Measurements from ENCODE around the gene PEX3. TPM values are rescaled to one million over a fixed set of nuclear protein-coding genes. Genes with fewer than 3 reads are reported as not detected.

The PEX3 gene, protein sequence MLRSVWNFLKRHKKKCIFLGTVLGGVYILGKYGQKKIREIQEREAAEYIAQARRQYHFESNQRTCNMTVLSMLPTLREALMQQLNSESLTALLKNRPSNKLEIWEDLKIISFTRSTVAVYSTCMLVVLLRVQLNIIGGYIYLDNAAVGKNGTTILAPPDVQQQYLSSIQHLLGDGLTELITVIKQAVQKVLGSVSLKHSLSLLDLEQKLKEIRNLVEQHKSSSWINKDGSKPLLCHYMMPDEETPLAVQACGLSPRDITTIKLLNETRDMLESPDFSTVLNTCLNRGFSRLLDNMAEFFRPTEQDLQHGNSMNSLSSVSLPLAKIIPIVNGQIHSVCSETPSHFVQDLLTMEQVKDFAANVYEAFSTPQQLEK
- 10 to 100 TPM; 29.3 to 31.3 TPM for total RNA-seq

DNA sequence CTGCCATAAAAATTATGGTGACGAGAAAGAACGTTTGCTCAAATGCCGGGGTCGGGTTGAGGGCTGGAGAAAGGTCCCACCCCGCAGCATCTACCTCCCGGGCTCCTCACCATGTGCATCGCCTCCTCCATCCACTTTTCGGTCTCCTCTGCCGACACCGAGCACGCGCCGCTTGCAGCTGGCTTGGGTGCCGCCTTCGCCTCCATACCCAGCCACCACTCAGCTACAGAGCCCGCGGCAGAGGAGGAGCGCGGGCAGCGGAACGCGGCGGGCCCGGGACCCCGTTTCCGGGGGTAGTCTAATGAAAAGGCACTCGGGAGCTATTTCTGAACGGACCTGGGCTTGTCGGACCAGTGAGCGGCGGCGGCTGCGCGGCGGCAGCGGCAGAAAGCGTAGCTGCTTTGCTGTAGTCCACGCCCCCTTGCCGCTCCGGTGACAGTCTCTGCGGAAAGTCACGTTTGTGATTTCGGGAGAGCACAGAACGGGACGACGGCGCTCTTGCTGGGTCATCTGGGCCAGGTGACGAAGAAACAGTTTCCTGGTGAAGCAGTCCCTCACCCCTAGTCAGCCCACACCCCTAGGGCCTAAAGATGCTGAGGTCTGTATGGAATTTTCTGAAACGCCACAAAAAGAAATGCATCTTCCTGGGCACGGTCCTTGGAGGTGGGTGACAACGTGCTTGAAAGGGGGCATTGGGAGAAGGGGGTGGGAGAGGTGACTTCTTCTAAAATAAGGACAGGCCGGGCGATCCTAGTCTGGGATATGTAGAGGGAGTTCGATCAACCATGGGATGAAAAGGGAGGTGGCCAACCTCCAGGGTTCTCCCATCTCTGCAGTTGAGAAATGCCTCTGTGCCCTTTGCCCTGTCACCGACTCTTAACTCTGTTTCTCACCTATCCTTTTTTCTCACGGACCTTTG lies at the start of gene PEX3, which contains the start of gene ADAT2:
Gene PEX3 (plus strand): TSS at position 353 of the 919 bp plus-strand sequence. CDS start 238 bp downstream, at position 591.
Gene ADAT2 (minus strand): TSS at position 243 of the 919 bp plus-strand sequence. CDS start 37 bp downstream, at position 206.
- peaks cover 42% of the 10 kb centered on the region for H3K4me1 Mint-ChIP-seq

DNA sequence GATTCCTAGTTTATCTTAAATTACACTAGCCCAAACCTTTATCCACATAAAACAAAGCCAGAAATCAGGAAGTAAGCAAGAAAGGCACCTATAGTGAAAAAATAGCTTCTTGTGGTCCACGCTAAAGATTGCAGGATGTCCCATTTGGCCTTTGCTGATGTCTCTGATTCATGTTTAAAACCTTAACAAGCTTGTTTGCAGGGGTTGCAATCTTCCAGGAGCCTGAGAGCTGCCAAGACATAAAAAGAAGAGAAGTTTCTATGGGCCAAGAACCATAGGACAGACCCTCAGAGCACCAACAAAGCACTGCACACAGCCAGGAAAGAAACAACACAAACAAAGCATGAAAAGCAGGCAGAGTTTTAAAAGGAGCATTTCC lies 49.5 kb upstream of the PEX3 start:
- peaks cover 13% of the 10 kb centered on the region for H3K4me1 Mint-ChIP-seq
- H3K27me3 Mint-ChIP-seq = peaks cover 6% of the 10 kb centered on the region
- H3K27ac Mint-ChIP-seq = peak overlapping the region; percentile 10
- H3K4me3 Mint-ChIP-seq = no peak overlapping the region
- H3K36me3 Mint-ChIP-seq = no peaks in the 10 kb centered on the region
- no peak for DNase-seq
- H3K9me3 Mint-ChIP-seq = no peaks in the 10 kb centered on the region

More for the DNA sequence above, at the start of gene PEX3, which contains the start of gene ADAT2:
- Mint-ChIP-seq H3K27ac (peak within 1 kb of the TSS; percentile 99), H3K9me3 (peaks cover 1% of the 10 kb centered on the region), H3K4me3 (peak within 1 kb of the TSS; percentile 98), H3K36me3 (peaks cover 29% of the 10 kb centered on the region), H3K27me3 (no peaks in the 10 kb centered on the region)
- DNase-seq = peak; percentile 94

DNA sequence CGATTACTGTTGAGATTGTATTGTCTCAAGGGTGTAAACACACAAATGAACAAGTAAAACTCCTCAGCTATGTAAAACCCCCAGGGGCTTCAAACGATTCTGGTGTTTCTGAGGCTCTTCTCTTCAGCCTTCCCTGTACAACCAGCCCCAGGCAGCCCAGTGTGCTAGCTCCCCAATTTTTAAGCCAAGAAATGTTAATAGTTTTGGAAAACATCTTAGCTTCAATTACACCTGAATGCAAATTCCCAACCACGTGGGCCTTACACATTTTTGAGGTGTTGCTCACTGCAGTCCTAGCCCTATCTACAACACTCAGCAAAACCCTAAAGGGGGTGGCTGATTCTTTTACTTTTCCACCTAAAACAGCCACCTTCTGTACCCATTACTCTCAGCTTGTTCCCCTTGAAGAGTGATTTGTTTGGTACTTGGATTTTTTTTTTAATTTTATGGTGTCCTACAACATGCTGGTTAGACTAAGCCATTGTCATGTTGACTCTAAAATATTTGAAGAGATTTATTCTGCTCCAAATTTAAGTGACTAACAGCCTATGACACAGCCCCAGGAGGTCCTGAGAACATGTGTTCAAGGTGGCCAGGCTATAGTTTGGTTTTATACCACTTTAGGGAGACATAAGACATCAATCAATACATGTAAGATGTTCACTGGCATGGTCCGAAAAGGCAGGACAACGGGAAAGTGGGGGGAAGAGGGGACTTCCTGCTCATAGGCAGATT lies 48.8 kb upstream of the PEX3 start:
- Mint-ChIP-seq H3K4me1 (peaks cover 13% of the 10 kb centered on the region), H3K27me3 (peaks cover 10% of the 10 kb centered on the region), H3K36me3 (no peaks in the 10 kb centered on the region), H3K9me3 (no peaks in the 10 kb centered on the region), H3K27ac (no peak overlapping the region), H3K4me3 (no peak overlapping the region)
- no peak for DNase-seq

DNA sequence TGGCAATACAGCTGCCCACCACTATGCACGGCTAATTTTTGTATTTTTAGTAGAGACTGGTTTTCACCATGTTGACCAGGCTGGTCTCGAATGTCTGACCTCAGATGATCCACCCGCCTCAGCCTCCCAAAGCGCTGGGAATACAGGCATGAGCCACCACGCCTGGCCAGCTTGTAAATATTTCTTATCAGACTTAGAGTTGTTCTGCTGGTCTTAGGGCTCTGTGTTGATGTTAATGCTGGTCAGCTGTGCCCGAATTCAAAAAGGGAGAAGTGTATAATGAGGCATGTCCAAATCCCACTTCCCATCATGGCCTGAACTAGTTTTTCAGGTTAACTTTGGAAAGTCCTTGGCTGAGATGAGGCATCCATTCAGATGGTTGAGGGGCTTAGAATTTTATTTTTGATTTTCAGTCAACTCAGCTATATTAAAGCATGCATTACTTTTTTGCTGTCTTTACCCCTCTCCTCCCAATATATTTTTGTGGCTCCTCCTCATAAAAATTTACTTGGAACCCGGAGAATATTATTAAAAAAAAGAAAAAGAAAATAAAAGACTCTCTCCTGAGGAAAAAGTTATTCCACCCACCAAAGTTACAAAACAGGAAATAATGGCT lies 47.8 kb upstream of the PEX3 start:
- H3K9me3 Mint-ChIP-seq = no peaks in the 10 kb centered on the region
- peaks cover 10% of the 10 kb centered on the region for H3K27me3 Mint-ChIP-seq
- H3K27ac Mint-ChIP-seq = no peak overlapping the region
- DNase-seq = no peak
- H3K4me3 Mint-ChIP-seq = no peak overlapping the region
- no peaks in the 10 kb centered on the region for H3K36me3 Mint-ChIP-seq
- H3K4me1 Mint-ChIP-seq = peaks cover 13% of the 10 kb centered on the region

DNA sequence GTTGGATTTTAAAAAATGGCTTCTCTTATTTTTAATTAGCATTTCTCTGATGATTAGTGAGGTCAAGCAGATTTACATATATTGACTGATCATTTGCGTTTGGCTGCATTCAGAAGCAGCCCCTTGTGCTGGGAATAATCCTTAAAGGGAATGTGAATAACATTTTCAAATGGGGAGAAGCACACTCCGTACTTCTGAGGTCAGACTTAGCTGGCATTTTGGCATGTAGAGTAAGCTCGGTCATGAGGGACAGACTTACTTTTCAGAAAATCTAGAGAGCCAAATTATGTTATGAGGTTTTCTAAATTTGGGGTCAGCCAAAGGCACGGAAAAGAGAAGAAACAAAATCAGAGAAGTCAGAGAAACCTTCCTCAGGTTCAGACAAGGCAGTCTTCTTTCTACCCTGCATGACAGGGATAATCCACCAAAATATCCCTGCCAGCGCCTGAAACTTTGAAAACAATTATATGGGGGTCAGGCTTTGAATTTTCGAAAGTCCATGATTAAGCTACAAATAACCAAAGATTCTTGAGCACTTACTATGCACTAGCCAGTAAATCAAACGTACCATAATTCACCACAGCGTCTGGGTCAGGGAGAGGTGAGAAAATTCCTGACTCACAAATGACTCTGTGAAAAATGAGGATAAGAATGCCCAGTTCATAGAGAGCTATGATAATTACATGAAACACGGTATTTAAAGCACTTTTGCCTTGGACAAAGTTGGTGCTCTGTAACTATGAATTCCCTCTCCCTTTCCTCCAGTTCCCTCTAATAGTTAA lies 45.0 kb upstream of the PEX3 start:
- peaks cover 16% of the 10 kb centered on the region for H3K27me3 Mint-ChIP-seq
- H3K4me3 Mint-ChIP-seq = no peak overlapping the region
- no peaks in the 10 kb centered on the region for H3K9me3 Mint-ChIP-seq
- no peak for DNase-seq
- peaks cover 7% of the 10 kb centered on the region for H3K4me1 Mint-ChIP-seq
- no peak overlapping the region for H3K27ac Mint-ChIP-seq
- no peaks in the 10 kb centered on the region for H3K36me3 Mint-ChIP-seq

DNA sequence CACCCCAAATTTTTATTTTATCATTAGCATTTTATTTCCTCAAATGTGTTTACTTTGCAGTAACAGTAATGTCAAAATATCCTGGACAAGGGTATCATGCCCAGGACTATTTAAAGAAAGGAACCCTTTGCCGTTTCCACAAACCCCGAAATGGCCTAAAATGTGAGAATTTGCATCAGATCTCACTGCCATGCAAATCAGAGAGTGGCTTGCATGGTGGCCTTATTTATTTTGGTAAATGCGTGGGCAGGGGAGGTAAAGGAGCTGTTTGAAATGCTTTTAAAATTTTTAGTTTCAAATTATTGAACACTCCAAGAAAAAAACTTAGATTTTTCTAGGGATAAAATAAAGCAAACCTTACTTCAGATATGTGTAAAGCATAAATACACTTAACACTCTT lies 43.9 kb upstream of the PEX3 start:
- Mint-ChIP-seq H3K27me3 (peaks cover 16% of the 10 kb centered on the region), H3K36me3 (no peaks in the 10 kb centered on the region), H3K27ac (no peak overlapping the region)

DNA sequence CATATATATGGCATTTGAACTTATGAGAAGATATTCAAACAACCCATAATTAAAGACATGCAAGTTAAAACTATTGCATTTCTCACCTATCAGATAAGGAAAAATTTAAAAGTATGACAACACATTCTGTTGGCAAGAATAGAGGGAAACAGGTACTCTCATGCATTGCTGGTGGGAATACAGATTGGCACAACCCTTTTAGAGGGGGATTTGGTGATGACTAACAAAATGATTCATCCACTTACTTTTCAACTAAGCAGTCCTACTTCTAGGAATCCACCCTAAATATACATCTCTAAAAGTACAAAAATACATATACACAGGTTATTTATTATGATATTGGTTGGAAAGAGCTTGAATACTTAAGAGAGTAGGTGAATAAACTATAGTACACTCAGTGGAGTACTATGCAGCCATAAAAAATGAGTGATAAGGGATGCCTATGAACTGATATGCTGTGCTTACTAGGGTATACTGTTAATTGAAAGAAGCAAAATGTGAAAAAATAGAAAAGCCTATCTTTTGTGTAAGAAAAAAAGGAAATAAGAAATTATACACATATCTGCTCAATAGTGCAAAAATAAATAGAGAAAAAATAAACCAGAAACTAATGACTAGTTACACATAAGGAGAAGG lies 42.3 kb upstream of the PEX3 start:
- Mint-ChIP-seq H3K36me3 (no peaks in the 10 kb centered on the region), H3K9me3 (no peaks in the 10 kb centered on the region), H3K27me3 (peaks cover 16% of the 10 kb centered on the region), H3K27ac (no peak overlapping the region), H3K4me1 (peaks cover 1% of the 10 kb centered on the region), H3K4me3 (no peak overlapping the region)
- no peak for DNase-seq

More for the DNA sequence above, 43.9 kb upstream of the PEX3 start:
- Mint-ChIP-seq H3K4me3 (no peak overlapping the region), H3K4me1 (no peaks in the 10 kb centered on the region), H3K9me3 (no peaks in the 10 kb centered on the region)
- no peak for DNase-seq

DNA sequence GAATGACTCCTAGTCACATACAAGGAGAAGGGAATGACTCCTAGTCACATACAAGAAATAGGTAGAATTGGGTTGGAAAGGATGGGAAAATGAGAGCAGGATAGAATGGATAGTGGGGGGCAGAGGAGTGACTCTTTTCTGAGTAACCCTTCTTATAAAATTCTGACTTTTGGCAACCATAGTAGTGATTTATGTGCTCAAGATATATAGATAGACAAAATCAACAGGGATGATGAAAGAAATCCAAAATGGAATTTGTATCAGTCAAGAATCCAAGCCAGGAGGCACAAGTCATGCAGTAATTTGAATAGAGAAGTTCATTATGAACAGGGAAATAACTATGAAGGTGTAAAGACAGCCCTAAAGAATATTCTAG lies 41.8 kb upstream of the PEX3 start:
- Mint-ChIP-seq H3K9me3 (no peaks in the 10 kb centered on the region), H3K36me3 (no peaks in the 10 kb centered on the region), H3K27me3 (peaks cover 16% of the 10 kb centered on the region), H3K4me1 (peaks cover 3% of the 10 kb centered on the region), H3K27ac (no peak overlapping the region), H3K4me3 (no peak overlapping the region)
- no peak for DNase-seq

DNA sequence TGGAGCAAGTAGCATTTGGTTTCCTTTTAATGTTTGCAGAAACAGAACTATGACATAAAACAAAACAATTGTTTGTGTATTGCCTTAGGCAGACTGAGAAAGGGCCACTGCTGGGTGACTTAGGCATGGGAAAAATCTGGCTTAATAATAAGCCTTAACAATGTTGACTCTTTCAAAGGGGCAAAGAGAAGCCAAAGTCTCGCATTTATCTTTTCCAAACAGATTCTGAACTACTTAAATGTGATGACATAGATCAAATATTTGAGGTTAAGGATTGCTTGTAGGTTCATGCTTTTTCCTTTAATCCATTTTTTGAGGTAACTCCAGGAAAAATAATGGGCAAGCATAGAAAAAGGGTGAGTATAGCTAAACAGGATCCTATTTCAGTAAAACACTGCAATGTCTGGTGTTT lies 39.7 kb upstream of the PEX3 start:
- Mint-ChIP-seq H3K36me3 (peaks cover 3% of the 10 kb centered on the region), H3K4me3 (no peak overlapping the region), H3K9me3 (no peaks in the 10 kb centered on the region), H3K27ac (no peak overlapping the region), H3K27me3 (peaks cover 12% of the 10 kb centered on the region), H3K4me1 (peaks cover 3% of the 10 kb centered on the region)
- no peak for DNase-seq

DNA sequence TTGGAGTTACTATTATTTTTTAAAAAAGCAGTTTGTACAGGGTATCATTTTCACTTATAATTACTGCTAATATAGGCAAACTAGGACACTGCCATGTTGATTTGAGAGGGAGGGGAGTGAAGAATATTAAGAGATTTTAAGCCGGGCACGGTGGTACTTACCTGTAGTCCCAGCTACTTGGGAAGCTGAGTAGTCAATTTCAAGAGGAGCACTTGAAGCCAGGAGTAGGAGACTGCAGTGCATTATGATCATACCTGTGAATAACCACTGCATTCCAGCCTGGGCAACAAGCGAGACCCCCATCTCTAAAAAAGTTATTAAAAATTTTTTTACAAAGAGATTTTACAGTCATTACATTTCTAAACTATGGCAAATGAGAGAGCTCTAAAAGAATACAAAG lies 35.8 kb upstream of the PEX3 start:
- Mint-ChIP-seq H3K4me1 (peaks cover 3% of the 10 kb centered on the region), H3K36me3 (peaks cover 3% of the 10 kb centered on the region), H3K9me3 (no peaks in the 10 kb centered on the region), H3K27ac (no peak overlapping the region), H3K27me3 (no peaks in the 10 kb centered on the region), H3K4me3 (no peak overlapping the region)
- no peak for DNase-seq

DNA sequence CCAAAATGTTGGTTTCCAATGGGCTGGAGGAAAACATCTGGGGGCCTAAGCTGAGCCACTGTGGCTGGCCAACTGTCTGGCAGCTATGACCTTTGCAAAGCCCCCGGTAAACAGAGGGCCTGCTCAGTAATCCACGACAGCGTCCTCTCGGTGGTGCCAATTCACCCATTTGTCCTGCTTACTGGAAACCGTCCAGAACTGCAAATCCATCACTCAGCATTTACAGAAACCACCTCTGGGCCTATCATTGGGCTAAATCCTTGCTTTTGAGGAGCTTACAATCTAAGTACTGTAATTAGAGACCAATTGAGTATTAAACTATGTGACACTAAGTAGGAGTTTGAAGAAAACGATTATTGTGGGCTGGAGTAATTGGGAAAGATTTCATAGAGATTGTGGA lies 31.1 kb upstream of the PEX3 start:
- H3K27me3 Mint-ChIP-seq = no peaks in the 10 kb centered on the region
- H3K36me3 Mint-ChIP-seq = peaks cover 4% of the 10 kb centered on the region
- no peaks in the 10 kb centered on the region for H3K4me1 Mint-ChIP-seq
- DNase-seq = no peak
- H3K4me3 Mint-ChIP-seq = no peak overlapping the region
- no peaks in the 10 kb centered on the region for H3K9me3 Mint-ChIP-seq
- H3K27ac Mint-ChIP-seq = no peak overlapping the region

DNA sequence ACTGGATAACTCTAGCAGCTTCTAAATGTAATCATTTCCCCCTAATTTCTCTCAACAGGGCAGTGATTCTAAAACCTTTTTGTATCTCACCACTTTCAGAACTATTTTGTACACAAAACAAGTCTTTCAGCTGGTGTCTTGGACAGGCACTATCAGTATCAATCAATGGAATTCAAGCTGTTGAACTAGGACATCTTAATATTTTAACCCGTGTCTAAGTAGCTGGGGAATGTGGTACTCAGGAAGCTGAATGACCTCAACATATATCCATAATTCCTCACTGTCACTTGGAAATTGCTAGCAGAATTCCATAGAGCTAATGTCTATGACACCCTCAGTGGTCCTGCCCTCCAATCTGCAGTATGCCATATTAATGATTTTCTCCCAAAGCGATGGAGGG lies 24.6 kb upstream of the PEX3 start:
- Mint-ChIP-seq H3K9me3 (no peaks in the 10 kb centered on the region), H3K36me3 (peaks cover 13% of the 10 kb centered on the region), H3K4me1 (peaks cover 2% of the 10 kb centered on the region), H3K4me3 (no peak overlapping the region), H3K27me3 (no peaks in the 10 kb centered on the region), H3K27ac (no peak overlapping the region)
- DNase-seq = no peak

DNA sequence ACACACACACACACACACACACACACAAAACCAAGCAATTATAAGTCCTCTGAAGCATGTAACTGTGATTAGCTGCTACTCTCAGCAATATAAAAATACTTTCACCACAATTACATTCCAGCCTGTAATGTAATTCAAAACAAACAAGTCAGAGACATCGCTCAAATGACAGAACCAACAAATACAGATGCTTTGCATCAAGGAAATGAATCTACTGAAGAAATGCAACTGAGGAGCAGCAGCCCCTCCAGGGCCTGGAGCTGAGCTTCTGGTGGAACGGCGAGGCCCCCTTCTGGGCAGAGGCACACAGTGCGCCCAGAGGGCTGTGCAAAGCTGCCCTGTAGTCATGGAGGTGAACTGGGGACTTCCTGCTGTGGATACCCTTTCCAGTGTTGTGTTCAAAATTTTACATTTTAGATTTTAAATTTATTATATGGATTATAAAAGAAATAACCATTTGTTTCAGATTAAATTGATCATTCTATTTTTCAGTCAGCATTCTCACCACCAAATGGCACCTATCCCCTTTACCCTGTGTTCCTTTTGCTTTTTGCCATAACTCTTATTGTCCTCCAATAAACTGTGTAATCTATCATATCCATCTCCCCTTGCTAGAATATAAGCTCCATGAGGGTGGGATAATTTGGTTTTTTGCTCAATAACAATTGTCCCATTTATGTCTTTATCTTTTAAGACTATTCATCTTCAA lies 23.3 kb upstream of the PEX3 start:
- Mint-ChIP-seq H3K27ac (no peak overlapping the region), H3K36me3 (peaks cover 21% of the 10 kb centered on the region)

More for the DNA sequence above, 23.3 kb upstream of the PEX3 start:
- no peaks in the 10 kb centered on the region for H3K9me3 Mint-ChIP-seq
- peak; percentile 69 for DNase-seq
- H3K4me3 Mint-ChIP-seq = no peak overlapping the region
- peaks cover 8% of the 10 kb centered on the region for H3K4me1 Mint-ChIP-seq
- no peaks in the 10 kb centered on the region for H3K27me3 Mint-ChIP-seq

Data from activated naive CD8-positive, alpha-beta T cell treated with anti-CD3 and anti-CD28 coated beads for 36 hours (primary cell).